Transverse colon (tissue), 4 donors: ENCODE data around the gene CHMP4B. TPM values are rescaled to one million over a fixed set of nuclear protein-coding genes. Genes with fewer than 3 reads are reported as not detected.

Source experiments
- DNase-seq: peaks from one replicate; pipeline ENCODE4 v3.0.0-alpha.2; 2019
- H3K27ac ChIP-seq, 4 donors: fragments of 200-600 bp; sonication (generic); 2 replicates each; pipeline ENCODE4 v1.5.1; 2016 to 2018; ENCODE audit warnings: inconsistent platforms in 4 of 4
- H3K27me3 ChIP-seq: fragments of 200-600 bp; sonication (generic); 2 replicates; pipeline ENCODE4 v1.5.1; 2017; ENCODE audit warnings: inconsistent platforms
- H3K36me3 ChIP-seq, 4 donors: fragments of 200-600 bp; sonication (generic); 2 replicates each; pipeline ENCODE4 v1.5.1; 2017 to 2019; ENCODE audit warnings: inconsistent platforms in 4 of 4
- H3K4me1 ChIP-seq, 4 donors: fragments of 200-600 bp; sonication (generic); 2 replicates each; pipeline ENCODE4 v1.5.1; 2017 to 2020; ENCODE audit warnings: inconsistent platforms in 4 of 4
- H3K4me3 ChIP-seq, 4 donors: fragments of 200-600 bp; sonication (generic); 1 replicate in 1 of 4; 2 replicates in 3 of 4; pipeline versions ENCODE4 v1.5.1 to v1.6.1; 2017 to 2019; ENCODE audit warnings: inconsistent platforms in 4 of 4
- H3K9me3 ChIP-seq, 2 donors: fragments of 200-600 bp; sonication (generic); 2 replicates each; pipeline ENCODE4 v1.5.1; 2017 to 2019; ENCODE audit warnings: inconsistent platforms in 2 of 2
- CTCF ChIP-seq, 5 experiments: fragments of 200-600 bp in 3 of 5; fragments of 450-650 bp in 2 of 5; sonication (generic) in 3 of 5; IDR thresholded peaks; 1 replicate in 2 of 5; 2 replicates in 3 of 5; pipeline ENCODE4 v1.5.1; 2016 to 2017; ENCODE audit warnings: antibody characterized with exemption in 5 of 5, inconsistent platforms in 3 of 5, mild to moderate bottlenecking in 2 of 5, moderate library complexity in 1 of 5
- EP300 ChIP-seq: sonication (generic); formaldehyde crosslinking; IDR thresholded peaks from one replicate; pipeline ENCODE4 v1.6.1; 2017; ENCODE audit warnings: antibody characterized with exemption, low read depth
- POLR2AphosphoS5 ChIP-seq, 3 donors: sonication (generic); formaldehyde crosslinking; IDR thresholded peaks; one replicate each; pipeline ENCODE4 v1.6.1; 2016; ENCODE audit warnings: antibody characterized with exemption in 3 of 3
- WGBS, 2 donors: methylation state at CpG; one replicate each; pipeline ENCODE4 v1.1.5; 2018; ENCODE audit warnings: low coverage in 1 of 2; 5-methylcytosine and 5-hydroxymethylcytosine counted together
- in situ Hi-C, 4 donors: fragments of 200-750 bp; cut with MboI; loops; one replicate each; pipeline versions ENCODE4 v1.15.0 to v1.15.1; 2017; ENCODE audit warnings: low sequenced_read_pairs in 3 of 4, low pct_ligation_motif_present in 1 of 4, low pct_unique_long_range_greater_than_20kb in 1 of 4
- intact Hi-C: fragments of 100-400 bp; cut with DNase I; formaldehyde crosslinking; loops from one replicate; pipeline ENCODE4 v1.15.1; 2023; ENCODE audit warnings: low total_unique reads
- total RNA-seq, 4 donors: library from RNA; depleted of rRNA; stranded (reverse); fragments of >200 nt; gene quantifications; one replicate each; pipeline ENCODE4 v1.1.0, GENCODE V29; 2016

The CHMP4B gene
- total RNA-seq, 4 donors from 2014 or later: 182 to 263 (median 213) TPM

DNA sequence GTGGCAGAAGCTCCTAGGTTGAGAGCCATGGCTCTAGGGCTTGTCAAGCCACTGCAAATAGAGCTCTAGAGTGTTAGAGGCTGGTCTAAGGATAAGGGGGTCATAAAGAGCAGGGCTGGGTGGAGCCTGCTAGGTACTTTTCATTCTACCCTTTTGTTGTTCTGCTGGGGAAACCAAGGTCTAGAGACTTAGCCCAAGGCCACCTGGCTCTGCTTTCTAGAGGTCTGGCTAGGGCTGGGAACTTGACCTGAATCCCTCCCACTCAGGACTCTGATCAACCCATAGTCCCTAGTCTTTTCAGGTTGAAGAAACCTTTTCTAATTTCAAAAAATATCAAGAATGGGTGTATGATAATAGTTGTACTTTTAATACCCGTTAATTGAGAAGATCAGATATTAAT lies 13.7 kb downstream of the CHMP4B start:
- Histone ChIP-seq H3K4me3 (no peak overlapping the region), H3K27me3 (no peaks in the 10 kb centered on the region), H3K36me3 (no peaks in the 10 kb centered on the region), H3K27ac (peak overlapping the region; percentile 74 to 81 (median 79)), H3K9me3 (no peaks in the 10 kb centered on the region), H3K4me1 (peaks cover 71 to 85% (median 73%) of the 10 kb centered on the region in 4 donors)
- 86% methylated on average over 1 of the region's 1 CpG for whole genome bisulfite sequencing, 2 donors
- in situ Hi-C loops (no loop called here), intact Hi-C loops (no loop called here)
- no peak for TF ChIP-seq POLR2AphosphoS5 (IDR thresholded peaks at IDR 0.05)
- no peak for TF ChIP-seq CTCF (IDR thresholded peaks at IDR 0.05)
- no peak for TF ChIP-seq EP300
- DNase-seq: no peak

- Histone ChIP-seq H3K27me3 (no peaks in the 10 kb centered on the region), H3K9me3 (no peaks in the 10 kb centered on the region), H3K4me3 (no peak overlapping the region), H3K4me1 (peaks cover 71 to 85% (median 75%) of the 10 kb centered on the region in 4 donors), H3K27ac (peak overlapping the region; percentile 74 to 81 (median 79)), H3K36me3 (no peaks in the 10 kb centered on the region)
- intact Hi-C loops: no loop called here
- TF ChIP-seq POLR2AphosphoS5 (IDR thresholded peaks at IDR 0.05): peak in 2 of 3 donors; percentile 8 to 61
- no peak for TF ChIP-seq CTCF (IDR thresholded peaks at IDR 0.05)
- in situ Hi-C loops: no loop called here
- DNase-seq: no peak
- 61 to 62% methylated on average over 3 of the region's 3 CpGs for WGBS, 2 donors
These were observed 14.5 kb downstream of the CHMP4B start for GRCh38 chr20:33825340-33826269.

DNA sequence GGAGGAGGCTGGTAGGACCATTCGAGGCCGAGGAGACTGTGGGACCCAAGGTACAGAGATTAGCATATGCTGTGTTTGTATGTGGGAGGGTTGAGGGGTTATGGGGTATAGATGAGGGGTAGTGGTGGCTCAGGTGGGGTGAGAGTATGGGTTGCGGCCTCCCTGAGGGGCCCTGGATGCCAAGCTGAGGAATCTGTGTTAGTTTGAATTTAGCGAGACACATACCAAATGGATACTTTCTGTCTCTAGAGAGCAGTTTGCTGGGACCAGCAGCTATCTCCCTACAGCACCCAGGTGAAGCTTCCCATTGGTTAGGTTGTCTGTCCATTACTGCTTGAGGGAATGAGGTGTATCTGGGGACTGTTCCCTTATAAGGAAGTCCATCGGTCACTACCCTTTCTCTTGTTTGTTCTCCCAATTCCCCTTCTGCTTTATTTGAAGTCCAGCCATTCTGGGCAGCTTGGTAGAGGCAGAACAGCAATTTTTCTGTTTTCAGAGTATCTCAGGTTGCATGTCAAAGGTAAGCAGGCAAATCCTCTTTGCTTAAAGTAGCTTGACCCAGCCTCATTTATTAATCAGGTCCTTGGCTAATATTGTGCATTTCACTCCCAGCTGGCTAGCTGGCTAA lies 15.2 kb downstream of the CHMP4B start:
- Histone ChIP-seq H3K9me3 (no peaks in the 10 kb centered on the region), H3K36me3 (no peaks in the 10 kb centered on the region), H3K4me1 (peaks cover 75 to 90% (median 77%) of the 10 kb centered on the region in 4 donors), H3K4me3 (no peak overlapping the region), H3K27me3 (no peaks in the 10 kb centered on the region), H3K27ac (peak overlapping the region; percentile 74 to 81 (median 79))
- in situ Hi-C loops: no loop called here
- 74 to 80% methylated on average over 2 to 5 of the region's 5 CpGs for WGBS, 2 donors
- no peak for TF ChIP-seq POLR2AphosphoS5 (IDR thresholded peaks at IDR 0.05)
- DNase-seq: no peak
- intact Hi-C loops: no loop called here

GRCh38 chr20:33827109-33827508 lies 16.0 kb downstream of the CHMP4B start:
- WGBS, 2 donors: 0 to 63% methylated on average over 1 to 2 of the region's 2 CpGs
- H3K27ac ChIP-seq: peak overlapping the region; percentile 74 to 81 (median 79)
- H3K4me1 ChIP-seq: peaks cover 81 to 93% (median 83%) of the 10 kb centered on the region in 4 donors
- no peak for TF ChIP-seq CTCF (IDR thresholded peaks at IDR 0.05)
- in situ Hi-C loops: no loop called here
- H3K4me3 ChIP-seq: no peak overlapping the region
- no peaks in the 10 kb centered on the region for H3K27me3 ChIP-seq
- no peaks in the 10 kb centered on the region for H3K36me3 ChIP-seq
- H3K9me3 ChIP-seq: no peaks in the 10 kb centered on the region
- no peak for DNase-seq
- intact Hi-C loops: no loop called here
